ENCODE measurements around the gene EFNA5.

EFNA5 gene

GRCh38 chr5:107670932-107671741 is at the start of gene EFNA5:
EFNA5 (minus strand) TSS chr5:107670937.
- no peak for DNase-seq (ENCODE audit: low read depth)

- DNase-seq (ENCODE audit: low read depth) = no peak
Measured at GRCh38 chr5:107719034-107719606, 48.4 kb upstream of the EFNA5 start.

- DNase-seq (ENCODE audit: low read depth) = no peak
Measured at GRCh38 chr5:107717816-107718215, 47.1 kb upstream of the EFNA5 start.

- DNase-seq (ENCODE audit: low read depth) = no peak
Measured at GRCh38 chr5:107713228-107713627, 42.5 kb upstream of the EFNA5 start.

- DNase-seq (ENCODE audit: low read depth) = no peak
Measured at GRCh38 chr5:107712359-107712870, 41.7 kb upstream of the EFNA5 start.

GRCh38 chr5:107705402-107706014 is 34.8 kb upstream of the EFNA5 start:
- DNase-seq (ENCODE audit: low read depth) = no peak

- no peak for DNase-seq (ENCODE audit: low read depth)
Measured at GRCh38 chr5:107704681-107705401, 34.1 kb upstream of the EFNA5 start.

- DNase-seq (ENCODE audit: low read depth) = no peak
Measured at GRCh38 chr5:107700481-107700880, 29.7 kb upstream of the EFNA5 start.

GRCh38 chr5:107699425-107699824 is 28.7 kb upstream of the EFNA5 start:
- DNase-seq (ENCODE audit: low read depth) = no peak

GRCh38 chr5:107698286-107698685 is 27.5 kb upstream of the EFNA5 start:
- DNase-seq (ENCODE audit: low read depth) = no peak

- no peak for DNase-seq (ENCODE audit: low read depth)
Measured at GRCh38 chr5:107696498-107696897, 25.8 kb upstream of the EFNA5 start.

- no peak for DNase-seq (ENCODE audit: low read depth)
Measured at GRCh38 chr5:107696080-107696479, 25.3 kb upstream of the EFNA5 start.

- DNase-seq (ENCODE audit: low read depth) = no peak
Measured at GRCh38 chr5:107687937-107688336, 17.2 kb upstream of the EFNA5 start.

- no peak for DNase-seq (ENCODE audit: low read depth)
Measured at GRCh38 chr5:107687404-107687803, 16.7 kb upstream of the EFNA5 start.

- DNase-seq (ENCODE audit: low read depth) = no peak
Measured at GRCh38 chr5:107682533-107682932, 11.8 kb upstream of the EFNA5 start.

- DNase-seq (ENCODE audit: low read depth) = no peak
Measured at GRCh38 chr5:107680799-107681198, 10.1 kb upstream of the EFNA5 start.

- no peak for DNase-seq (ENCODE audit: low read depth)
Measured at GRCh38 chr5:107680099-107680498, 9.4 kb upstream of the EFNA5 start.

- no peak for DNase-seq (ENCODE audit: low read depth)
Measured at GRCh38 chr5:107676702-107677101, 6.0 kb upstream of the EFNA5 start.

- DNase-seq (ENCODE audit: low read depth) = no peak
Measured at GRCh38 chr5:107675201-107675600, 4.5 kb upstream of the EFNA5 start.

- no peak for DNase-seq (ENCODE audit: low read depth)
Measured at GRCh38 chr5:107674655-107675054, 3.9 kb upstream of the EFNA5 start.

GRCh38 chr5:107673368-107674136 is 2.8 kb upstream of the EFNA5 start:
- DNase-seq (ENCODE audit: low read depth) = peak; percentile 84

GRCh38 chr5:107673039-107673367 is 2.3 kb upstream of the EFNA5 start:
- DNase-seq (ENCODE audit: low read depth) = no peak

Measured in fibroblast of the conjunctiva (primary cell).